DND-41 (cell line): ENCODE results near the gene UBD.

ENCODE experiments used
- ATAC-seq: fragments of 200-7000 bp; cut with Tn5 transposase; 3 replicates; pipeline ENCODE4 v1.9.1; 2021; ENCODE audit warnings: low read depth; ENCODE audit not compliant: insufficient read depth
- DNase-seq: peaks from one replicate; pipeline ENCODE4 v3.0.0-alpha.2; 2020
- H2AFZ ChIP-seq: 2 replicates; pipeline ENCODE4 v1.6.0; 2012; ENCODE audit warnings: low read depth, low read length
- H3K27ac ChIP-seq: 2 replicates; pipeline ENCODE4 v1.5.1; 2012; ENCODE audit warnings: low read length, inconsistent platforms
- H3K27me3 ChIP-seq: fragments of 200-600 bp; sonication (generic); 2 replicates; pipeline ENCODE4 v1.6.0; 2012; ENCODE audit warnings: low read length, mild to moderate bottlenecking, inconsistent platforms; ENCODE audit not compliant: insufficient read depth, poor library complexity
- H3K36me3 ChIP-seq: 2 replicates; pipeline ENCODE4 v1.5.1; 2012; ENCODE audit warnings: low read length, inconsistent platforms; ENCODE audit not compliant: insufficient read depth
- H3K4me1 ChIP-seq: 2 replicates; pipeline ENCODE4 v1.5.1; 2012; ENCODE audit warnings: mild to moderate bottlenecking, low read length; ENCODE audit not compliant: insufficient read depth
- H3K4me2 ChIP-seq: 2 replicates; pipeline ENCODE4 v1.6.0; 2012; ENCODE audit warnings: mild to moderate bottlenecking, moderate library complexity, low read length, inconsistent platforms; ENCODE audit not compliant: insufficient read depth
- H3K4me3 ChIP-seq, 2 experiments: fragments of 200-600 bp in 1 of 2; shearing (Covaris generic) in 1 of 2; 2 replicates each; pipeline ENCODE4 v1.5.1; 2012 to 2016; ENCODE audit warnings: inconsistent platforms in 2 of 2, low read length in 2 of 2, mild to moderate bottlenecking in 2 of 2, low read depth in 1 of 2, moderate library complexity in 1 of 2
- H3K79me2 ChIP-seq: 2 replicates; pipeline ENCODE4 v1.6.0; 2012; ENCODE audit warnings: low read length, inconsistent platforms; ENCODE audit not compliant: insufficient read depth
- H3K9ac ChIP-seq: 2 replicates; pipeline ENCODE4 v1.6.0; 2012; ENCODE audit warnings: low read depth, mild to moderate bottlenecking, inconsistent platforms, low read length, moderate library complexity
- H3K9me3 ChIP-seq: 2 replicates; pipeline ENCODE4 v1.5.1; 2012; ENCODE audit warnings: low read length, moderate library complexity, mild to moderate bottlenecking, inconsistent platforms; ENCODE audit not compliant: insufficient read depth, severe bottlenecking
- H4K20me1 ChIP-seq: 2 replicates; pipeline ENCODE4 v1.6.0; 2012; ENCODE audit warnings: low read length; ENCODE audit not compliant: insufficient read depth
- EZH2 ChIP-seq: IDR thresholded peaks from 3 replicates; pipeline ENCODE4 v1.6.1; 2012; ENCODE audit warnings: borderline replicate concordance, low read depth, mild to moderate bottlenecking, moderate library complexity, low read length, inconsistent platforms; ENCODE audit not compliant: severe bottlenecking
- TF ChIP-seq, protein P1 (sequence below): IDR thresholded peaks from 2 replicates; pipeline ENCODE4 v1.5.1; 2012; ENCODE audit warnings: borderline replicate concordance, low read length, moderate library complexity, mild to moderate bottlenecking; ENCODE audit not compliant: poor library complexity, severe bottlenecking; ENCODE audit errors: extremely low read depth

UBD gene

DNA sequence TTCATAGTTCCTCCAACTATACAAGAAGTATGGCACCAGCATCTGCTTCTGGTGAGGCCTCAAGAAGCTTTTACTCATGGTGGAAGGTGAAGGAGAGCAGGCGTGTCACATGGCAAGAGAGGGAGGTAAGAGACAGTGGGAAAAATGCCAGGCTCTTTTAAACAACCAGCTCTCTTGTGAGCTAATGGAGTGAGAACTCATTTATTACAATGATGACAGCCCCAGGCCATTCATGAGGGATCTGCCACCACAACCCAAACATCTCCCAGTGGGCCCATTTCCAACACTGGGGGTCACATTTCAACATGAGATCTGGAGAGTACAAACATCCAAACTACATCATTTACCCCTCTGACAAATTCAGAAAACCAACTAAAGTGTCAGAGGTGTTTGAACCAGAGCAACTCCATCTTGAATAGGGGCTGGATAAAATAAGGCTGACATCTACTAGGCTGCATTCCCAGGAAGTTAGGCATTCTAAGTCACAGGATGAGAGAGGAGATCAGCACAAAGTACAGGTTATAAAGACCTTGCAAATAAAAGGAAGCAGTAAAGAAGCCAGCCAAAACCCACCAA lies 2.2 kb upstream of the UBD start:
- Histone ChIP-seq H4K20me1 (no peaks in the 10 kb centered on the region), H3K4me1 (no peaks in the 10 kb centered on the region), H3K36me3 (no peaks in the 10 kb centered on the region), H3K9me3 (no peaks in the 10 kb centered on the region), H3K4me2 (no peak overlapping the region), H3K27me3 (no peaks in the 10 kb centered on the region), H3K9ac (no peak overlapping the region), H3K4me3 (no peak overlapping the region), H2AFZ (no peak overlapping the region), H3K27ac (no peak overlapping the region), H3K79me2 (no peaks in the 10 kb centered on the region)
- DNase-seq: no peak
- ATAC-seq: no peak
- TF ChIP-seq, protein P1, sequence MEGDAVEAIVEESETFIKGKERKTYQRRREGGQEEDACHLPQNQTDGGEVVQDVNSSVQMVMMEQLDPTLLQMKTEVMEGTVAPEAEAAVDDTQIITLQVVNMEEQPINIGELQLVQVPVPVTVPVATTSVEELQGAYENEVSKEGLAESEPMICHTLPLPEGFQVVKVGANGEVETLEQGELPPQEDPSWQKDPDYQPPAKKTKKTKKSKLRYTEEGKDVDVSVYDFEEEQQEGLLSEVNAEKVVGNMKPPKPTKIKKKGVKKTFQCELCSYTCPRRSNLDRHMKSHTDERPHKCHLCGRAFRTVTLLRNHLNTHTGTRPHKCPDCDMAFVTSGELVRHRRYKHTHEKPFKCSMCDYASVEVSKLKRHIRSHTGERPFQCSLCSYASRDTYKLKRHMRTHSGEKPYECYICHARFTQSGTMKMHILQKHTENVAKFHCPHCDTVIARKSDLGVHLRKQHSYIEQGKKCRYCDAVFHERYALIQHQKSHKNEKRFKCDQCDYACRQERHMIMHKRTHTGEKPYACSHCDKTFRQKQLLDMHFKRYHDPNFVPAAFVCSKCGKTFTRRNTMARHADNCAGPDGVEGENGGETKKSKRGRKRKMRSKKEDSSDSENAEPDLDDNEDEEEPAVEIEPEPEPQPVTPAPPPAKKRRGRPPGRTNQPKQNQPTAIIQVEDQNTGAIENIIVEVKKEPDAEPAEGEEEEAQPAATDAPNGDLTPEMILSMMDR: no peak
- no peak for TF ChIP-seq EZH2

- Histone ChIP-seq H3K4me3 (no peak overlapping the region), H2AFZ (no peak overlapping the region), H3K36me3 (no peaks in the 10 kb centered on the region), H3K9me3 (no peaks in the 10 kb centered on the region), H4K20me1 (no peaks in the 10 kb centered on the region), H3K4me2 (no peak overlapping the region), H3K27ac (no peak overlapping the region), H3K9ac (no peak overlapping the region), H3K27me3 (no peaks in the 10 kb centered on the region), H3K4me1 (no peaks in the 10 kb centered on the region), H3K79me2 (no peaks in the 10 kb centered on the region)
- DNase-seq (no peak), ATAC-seq (no peak)
- TF ChIP-seq, protein P1: no peak
- TF ChIP-seq EZH2: no peak
Measured at GRCh38 chr6:29561091-29561490, 1.6 kb upstream of the UBD start.

DNA sequence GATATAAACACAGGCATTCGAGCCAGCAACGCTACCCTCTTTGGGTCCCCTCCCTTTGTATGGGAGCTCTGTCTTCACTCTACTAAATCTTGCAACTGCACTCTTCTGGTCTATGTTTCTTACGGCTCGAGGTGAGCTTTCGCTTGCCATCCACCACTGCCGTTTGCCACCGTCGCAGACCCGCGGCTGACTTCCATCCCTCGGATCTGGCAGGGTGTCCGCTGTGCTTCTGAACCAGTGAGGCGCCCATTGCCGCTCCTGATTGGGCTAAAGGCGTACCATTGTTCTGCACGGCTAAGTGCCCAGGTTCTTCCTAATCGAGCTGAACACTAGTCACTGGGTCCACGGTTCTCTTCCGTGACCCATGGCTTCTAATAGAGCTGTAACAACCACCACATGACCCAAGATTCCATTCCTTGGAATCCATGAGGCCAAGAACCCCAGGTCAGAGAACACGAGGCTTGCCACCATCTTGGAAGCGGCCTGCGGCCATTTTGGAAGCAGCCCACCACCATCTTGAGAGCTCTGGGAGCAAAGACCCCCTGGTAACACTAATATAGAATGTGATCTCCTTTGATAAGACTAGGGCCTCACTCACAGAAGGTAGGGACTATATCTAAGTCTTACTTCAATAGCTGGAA lies 973 bp downstream of the UBD start:
- DNase-seq (no peak), ATAC-seq (no peak)
- Histone ChIP-seq H4K20me1 (no peaks in the 10 kb centered on the region), H3K9me3 (no peaks in the 10 kb centered on the region), H2AFZ (no peak overlapping the region), H3K36me3 (no peaks in the 10 kb centered on the region), H3K27ac (no peak overlapping the region), H3K4me2 (no peak overlapping the region), H3K4me3 (no peak overlapping the region), H3K27me3 (peaks cover 4% of the 10 kb centered on the region), H3K4me1 (no peaks in the 10 kb centered on the region), H3K79me2 (no peaks in the 10 kb centered on the region), H3K9ac (no peak overlapping the region)
- TF ChIP-seq, protein P1: no peak
- TF ChIP-seq EZH2: no peak
